Islet precursor cell (in vitro differentiated cells): ENCODE data around the gene ITPR3.

Source experiments
- DNase-seq: peaks from one replicate; pipeline ENCODE4 v3.0.0-alpha.2; 2018

ITPR3 gene

DNA sequence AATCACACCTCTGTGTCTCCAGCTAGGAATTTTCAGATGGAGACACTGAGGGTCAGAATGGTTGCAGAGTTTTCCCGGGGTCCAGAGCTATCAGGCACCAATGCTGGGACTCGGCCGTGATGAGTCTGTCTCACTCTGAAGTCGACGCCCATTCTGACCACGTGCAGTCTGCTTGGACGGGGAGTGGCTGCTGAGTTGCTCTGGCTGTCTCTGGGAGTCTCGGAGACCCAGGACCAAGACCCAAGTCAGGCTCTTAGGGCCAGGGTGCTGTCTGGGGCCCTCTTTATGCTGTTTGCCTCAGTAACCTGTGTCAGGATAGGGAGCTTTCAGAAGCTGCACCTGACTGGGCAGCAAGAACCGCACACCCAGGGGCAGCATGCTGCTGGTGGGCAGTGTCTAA is 121.0 kb downstream of the ITPR3 start:
- DNase-seq = peak; percentile 68

GRCh38 chr6:33742837-33743236 is 121.7 kb downstream of the ITPR3 start:
- no peak for DNase-seq

DNA sequence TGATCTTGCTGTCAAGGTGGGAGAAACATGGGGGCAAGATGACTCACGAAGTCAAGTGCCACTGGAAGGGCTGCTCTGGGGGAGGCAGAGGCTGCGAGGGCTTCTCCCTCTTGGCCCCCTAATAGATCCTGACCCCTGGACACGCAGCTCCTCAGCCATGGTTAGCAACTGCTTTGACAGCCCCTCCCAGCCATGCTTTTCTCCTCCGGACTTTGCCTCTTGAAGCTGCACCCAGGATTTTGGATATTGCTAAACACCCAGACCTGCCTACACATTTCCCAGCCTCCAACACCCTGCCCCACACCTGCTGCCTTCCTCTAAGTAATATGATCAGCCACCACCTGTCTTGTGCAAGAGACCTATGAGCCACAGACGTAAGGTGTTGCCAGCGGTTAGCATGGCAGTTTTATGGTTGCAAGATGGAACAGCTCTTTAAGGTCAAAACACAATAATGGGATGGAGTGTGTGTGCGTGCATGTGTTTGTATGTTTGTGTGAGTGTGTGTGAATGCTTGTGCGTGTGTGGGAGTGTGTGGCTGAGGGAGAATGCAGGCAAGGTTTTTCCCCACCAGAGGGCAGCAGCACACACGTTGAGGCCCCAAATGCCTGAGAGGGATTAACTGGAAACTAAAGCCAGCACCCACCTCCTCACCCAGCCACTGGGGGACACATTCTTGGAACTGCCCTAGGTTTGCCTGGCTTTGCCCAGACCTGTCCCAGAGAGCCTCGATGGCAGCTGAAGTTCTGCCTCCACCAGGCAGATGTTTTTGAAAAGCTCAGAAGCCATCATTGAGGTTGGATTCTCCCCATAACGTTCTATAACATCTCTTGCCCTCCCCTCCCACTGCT is 123.1 kb downstream of the ITPR3 start:
- peak; percentile 82 for DNase-seq

DNA sequence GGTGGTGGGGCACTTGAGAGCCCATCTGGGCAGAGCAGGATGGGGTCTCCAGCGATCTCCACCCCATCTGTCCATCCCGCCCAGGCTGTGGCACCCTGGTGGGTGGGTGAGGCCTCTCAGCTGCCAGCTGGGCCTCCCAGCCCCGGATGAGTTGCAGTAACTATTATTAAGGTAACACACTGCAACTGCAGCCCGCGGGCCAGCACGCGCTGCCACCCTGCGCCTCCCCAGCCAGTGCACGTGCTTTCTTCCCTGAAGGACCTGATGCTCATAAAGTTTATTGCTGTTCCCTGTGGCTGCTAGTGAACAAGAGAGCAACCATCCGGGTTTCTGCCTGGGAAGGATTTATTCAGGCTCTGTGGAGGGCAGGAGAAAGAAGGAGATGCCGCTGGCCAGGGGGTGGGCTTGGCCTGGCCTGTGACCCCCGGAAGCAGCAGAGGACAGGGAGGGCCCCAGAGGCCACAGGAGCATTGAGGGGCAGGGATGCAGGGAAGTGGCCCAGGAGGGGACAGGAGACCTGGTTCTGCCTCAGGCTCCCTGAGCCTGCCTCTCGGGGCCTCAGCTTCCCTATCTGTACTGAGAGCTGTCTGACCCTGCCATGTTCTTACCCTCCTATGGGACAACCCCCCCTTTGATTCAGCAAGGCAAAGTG is 123.9 kb downstream of the ITPR3 start:
- DNase-seq = peak; percentile 61

GRCh38 chr6:33745548-33745947 is 124.4 kb downstream of the ITPR3 start:
- no peak for DNase-seq
